Duodenal mucosa (tissue), 2 donors: ENCODE measurements around the gene WDR45B.
"Not testable (repeated sequence)": the region's sequence is repeated elsewhere in the genome, so short reads cannot be mapped to it uniquely, and the experiment has no call there.

Experiments used
- H3K27ac ChIP-seq: one replicate; pipeline ENCODE4 v1.7.0; 2013; ENCODE audit warnings: low read depth, low read length
- H3K27me3 ChIP-seq, 2 donors: one replicate each; pipeline ENCODE4 v1.7.0; 2013; ENCODE audit warnings: low read length in 2 of 2, control low read depth in 1 of 2; ENCODE audit not compliant: insufficient read depth in 2 of 2, control insufficient read depth in 1 of 2
- H3K36me3 ChIP-seq, 2 donors: one replicate each; pipeline ENCODE4 v1.7.0; 2013; ENCODE audit warnings: low read length in 2 of 2, control low read depth in 1 of 2; ENCODE audit not compliant: insufficient read depth in 2 of 2, control insufficient read depth in 1 of 2
- H3K4me1 ChIP-seq, 2 donors: one replicate each; pipeline ENCODE4 v1.7.0; 2013; ENCODE audit warnings: low read length in 2 of 2, control low read depth in 1 of 2; ENCODE audit not compliant: insufficient read depth in 2 of 2, control insufficient read depth in 1 of 2
- H3K4me3 ChIP-seq, 2 donors: one replicate each; pipeline ENCODE4 v1.7.0; 2013; ENCODE audit warnings: low read length in 2 of 2, low read depth in 1 of 2
- H3K9ac ChIP-seq, 2 donors: one replicate each; pipeline ENCODE4 v1.7.0; 2013; ENCODE audit warnings: low read length in 2 of 2, low read depth in 1 of 2
- H3K9me3 ChIP-seq, 2 donors: one replicate each; pipeline ENCODE4 v1.7.0; 2013; ENCODE audit warnings: low read length in 2 of 2, control low read depth in 1 of 2; ENCODE audit not compliant: control insufficient read depth in 1 of 2

WDR45B gene

DNA sequence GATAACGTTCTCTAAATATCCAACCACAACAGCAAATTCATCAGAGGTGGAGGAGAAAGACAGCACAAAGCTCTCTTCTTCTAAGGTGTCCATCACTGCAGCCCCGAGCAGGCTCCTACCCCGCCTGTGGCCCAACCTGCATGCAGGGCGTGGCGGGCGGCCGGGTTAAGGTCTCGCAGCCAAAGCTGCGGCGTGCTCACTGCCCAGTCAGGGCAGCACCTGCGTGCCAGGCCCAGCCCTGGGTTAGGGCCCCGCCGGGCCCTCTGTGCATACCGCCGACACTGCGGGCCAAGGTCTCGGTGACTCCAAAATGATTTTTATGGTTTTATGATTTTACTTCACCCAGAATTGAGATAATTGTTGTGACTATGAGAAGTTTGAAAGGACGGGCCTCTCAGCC lies 70.9 kb downstream of the WDR45B start:
- Histone ChIP-seq H3K4me3 (no peak overlapping the region), H3K4me1 (peaks cover 6 to 11% of the 10 kb centered on the region in 2 donors), H3K27ac (no peak overlapping the region), H3K27me3 (no peaks in the 10 kb centered on the region), H3K9me3 (no peaks in the 10 kb centered on the region), H3K36me3 (peaks cover 11 to 40% of the 10 kb centered on the region in 2 donors), H3K9ac (no peak overlapping the region)

- H3K27ac ChIP-seq, H3K4me3 ChIP-seq, H3K9ac ChIP-seq, H3K9me3 ChIP-seq, H3K27me3 ChIP-seq: not testable (repeated sequence)
- peaks cover 6 to 11% of the 10 kb centered on the region in 2 donors for H3K4me1 ChIP-seq
- peaks cover 14 to 49% of the 10 kb centered on the region in 2 donors for H3K36me3 ChIP-seq
Observed at GRCh38 chr17:82575581-82576221, 72.5 kb downstream of the WDR45B start.

GRCh38 chr17:82574041-82574440 lies 74.2 kb downstream of the WDR45B start:
- Histone ChIP-seq H3K27me3 (no peaks in the 10 kb centered on the region), H3K4me1 (peaks cover 12 to 14% of the 10 kb centered on the region in 2 donors), H3K4me3 (no peak overlapping the region), H3K36me3 (peaks cover 14 to 57% of the 10 kb centered on the region in 2 donors), H3K9ac (no peak overlapping the region), H3K9me3 (no peaks in the 10 kb centered on the region), H3K27ac (no peak overlapping the region)

- no peak overlapping the region for H3K9ac ChIP-seq
- peaks cover 23 to 24% of the 10 kb centered on the region in 2 donors for H3K4me1 ChIP-seq
- H3K27ac ChIP-seq, result no peak overlapping the region
- H3K27me3 ChIP-seq, result no peaks in the 10 kb centered on the region
- H3K4me3 ChIP-seq, result no peak overlapping the region
- H3K9me3 ChIP-seq, result no peaks in the 10 kb centered on the region
- peaks cover 14 to 58% of the 10 kb centered on the region in 2 donors for H3K36me3 ChIP-seq
Observed at GRCh38 chr17:82571855-82572254, 76.4 kb downstream of the WDR45B start.

DNA sequence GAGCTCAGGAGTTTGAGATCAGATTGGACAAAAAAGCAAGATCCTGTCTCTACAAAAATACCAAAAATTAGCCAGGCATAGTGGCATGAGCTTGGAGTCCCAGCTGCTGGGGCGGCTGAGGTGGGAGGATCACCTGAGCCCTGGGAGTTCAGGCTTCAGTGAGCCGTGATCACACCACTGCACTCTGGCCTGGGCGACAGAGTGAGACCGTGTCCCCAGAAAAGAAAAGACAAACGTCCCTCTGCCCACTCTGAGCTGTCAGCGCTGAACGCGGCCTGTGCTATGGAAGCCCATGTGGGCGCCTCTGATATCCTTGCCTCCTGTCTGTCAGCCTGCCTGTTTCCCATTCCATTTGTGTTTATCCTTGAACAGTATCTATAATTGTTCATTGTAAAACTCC lies 78.0 kb downstream of the WDR45B start:
- Histone ChIP-seq H3K27ac (no peak overlapping the region), H3K9ac (no peak overlapping the region), H3K36me3 (peaks cover 17 to 52% of the 10 kb centered on the region in 2 donors)

GRCh38 chr17:82569621-82570020 lies 78.6 kb downstream of the WDR45B start:
- Histone ChIP-seq H3K9ac (no peak overlapping the region), H3K27me3 (no peaks in the 10 kb centered on the region)

More for the DNA sequence above, 78.0 kb downstream of the WDR45B start:
- H3K27me3 ChIP-seq, result no peaks in the 10 kb centered on the region
- no peaks in the 10 kb centered on the region for H3K9me3 ChIP-seq
- H3K4me3 ChIP-seq, result no peak overlapping the region
- peaks cover 32 to 36% of the 10 kb centered on the region in 2 donors for H3K4me1 ChIP-seq

DNA sequence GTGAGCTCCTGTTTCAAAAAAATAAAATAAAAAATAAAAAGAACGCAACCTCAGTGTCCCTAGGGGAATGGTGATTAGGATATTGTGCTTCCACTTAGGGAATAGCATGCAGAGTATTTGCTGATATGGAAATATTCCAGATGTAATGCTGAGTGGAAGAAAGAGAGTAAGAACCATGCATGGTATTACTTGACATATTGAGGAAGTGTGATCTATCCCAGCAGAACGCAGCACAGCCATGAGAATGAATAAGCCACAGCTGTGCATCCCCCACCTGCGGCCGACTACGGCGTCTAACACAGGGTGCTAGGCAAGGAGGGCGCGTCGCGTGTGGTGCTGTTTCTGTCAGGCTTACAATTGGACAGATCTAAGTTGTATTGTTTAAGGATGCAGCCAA lies 79.2 kb downstream of the WDR45B start:
- Histone ChIP-seq H3K4me1 (peaks cover 32 to 36% of the 10 kb centered on the region in 2 donors), H3K9ac (peak overlapping the region in 1 of 2 donors; percentile 10), H3K9me3 (no peaks in the 10 kb centered on the region), H3K27ac (no peak overlapping the region), H3K4me3 (no peak overlapping the region), H3K36me3 (peaks cover 17 to 46% of the 10 kb centered on the region in 2 donors), H3K27me3 (no peaks in the 10 kb centered on the region)

More at GRCh38 chr17:82569621-82570020, 78.6 kb downstream of the WDR45B start:
- H3K27ac ChIP-seq, result no peak overlapping the region
- no peaks in the 10 kb centered on the region for H3K9me3 ChIP-seq
- peaks cover 32 to 36% of the 10 kb centered on the region in 2 donors for H3K4me1 ChIP-seq
- peaks cover 17 to 50% of the 10 kb centered on the region in 2 donors for H3K36me3 ChIP-seq
- H3K4me3 ChIP-seq, result no peak overlapping the region

DNA sequence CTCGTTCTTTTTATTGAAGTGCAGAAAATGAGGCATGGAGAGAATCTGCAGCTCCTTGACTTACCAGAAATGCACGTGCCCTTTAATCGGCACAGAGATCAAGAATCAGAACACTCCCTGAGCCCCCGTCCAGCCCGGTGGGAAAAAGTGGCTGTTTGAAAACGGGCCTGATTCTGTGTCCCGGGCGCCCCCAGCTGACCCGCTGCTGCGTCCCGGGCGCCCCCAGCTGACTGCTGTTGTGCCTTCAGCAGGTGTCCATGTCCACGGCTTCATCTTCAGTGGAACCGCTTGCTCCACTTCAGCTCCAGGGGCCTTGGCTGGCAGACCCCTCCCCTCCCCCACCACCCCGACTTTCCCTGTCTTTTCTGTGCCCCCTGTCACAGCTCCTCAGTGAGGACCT lies 81.0 kb downstream of the WDR45B start:
- Histone ChIP-seq H3K9me3 (no peaks in the 10 kb centered on the region), H3K9ac (no peak overlapping the region), H3K27me3 (no peaks in the 10 kb centered on the region), H3K4me3 (no peak overlapping the region), H3K27ac (no peak overlapping the region), H3K36me3 (peaks cover 11 to 36% of the 10 kb centered on the region in 2 donors), H3K4me1 (peaks cover 32 to 36% of the 10 kb centered on the region in 2 donors)

DNA sequence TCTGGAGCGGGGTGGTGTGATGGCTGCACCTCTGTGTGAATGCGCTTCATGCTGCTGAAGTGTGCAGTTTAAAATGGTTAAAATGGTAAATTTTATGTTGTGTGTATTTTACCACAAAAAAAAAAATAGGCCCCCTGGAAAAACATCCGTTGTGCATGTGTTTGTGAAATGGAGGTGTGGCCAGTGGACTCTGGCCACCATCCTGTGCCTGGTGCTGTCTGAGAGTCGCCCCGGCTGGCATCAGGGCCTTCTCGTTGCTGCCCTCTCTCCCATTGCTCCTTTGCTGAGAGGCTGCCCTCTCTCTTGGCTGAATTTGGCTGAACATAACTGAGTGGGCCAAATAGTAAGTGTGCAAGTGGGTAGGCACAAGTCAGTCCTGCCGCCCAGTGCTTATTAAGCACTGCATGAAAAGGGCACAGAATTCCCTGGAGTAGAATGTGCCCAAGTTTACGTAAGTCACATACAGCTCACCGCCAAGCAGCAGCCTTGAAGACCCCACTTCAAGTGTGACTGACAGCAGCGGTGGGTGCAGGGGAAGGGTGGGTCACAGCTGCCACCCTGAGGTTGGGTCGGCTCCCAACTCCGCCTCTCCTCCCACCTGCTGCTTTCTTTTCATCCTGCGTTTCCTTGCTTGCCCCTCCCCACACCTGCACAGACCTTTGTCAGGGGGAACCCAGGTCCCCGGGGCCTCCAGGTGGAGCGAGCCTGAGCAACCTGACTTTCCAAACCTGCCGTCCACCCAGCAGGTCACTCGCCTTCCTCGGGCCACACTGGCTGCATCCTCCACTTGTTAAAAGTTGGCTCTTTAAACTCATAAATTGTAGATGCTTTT lies 81.9 kb downstream of the WDR45B start:
- peaks cover 3 to 26% of the 10 kb centered on the region in 2 donors for H3K36me3 ChIP-seq
- no peaks in the 10 kb centered on the region for H3K27me3 ChIP-seq
- no peak overlapping the region for H3K4me3 ChIP-seq
- H3K4me1 ChIP-seq, result peaks cover 38 to 44% of the 10 kb centered on the region in 2 donors
- no peaks in the 10 kb centered on the region for H3K9me3 ChIP-seq
- peak overlapping the region in 1 of 2 donors; percentile 32 for H3K9ac ChIP-seq
- no peak overlapping the region for H3K27ac ChIP-seq

- Histone ChIP-seq H3K4me3 (no peak overlapping the region), H3K27me3 (no peaks in the 10 kb centered on the region), H3K27ac (no peak overlapping the region), H3K4me1 (peaks cover 46 to 51% of the 10 kb centered on the region in 2 donors), H3K9ac (no peak overlapping the region), H3K36me3 (peaks cover 3 to 22% of the 10 kb centered on the region in 2 donors), H3K9me3 (no peaks in the 10 kb centered on the region)
Observed at GRCh38 chr17:82565551-82565950, 82.7 kb downstream of the WDR45B start.
